ENCODE measurements around the gene TBKBP1. TPM values are rescaled to one million over a fixed set of nuclear protein-coding genes. Genes with fewer than 3 reads are reported as not detected.

Gene TBKBP1
- total RNA-seq, 1 experiment from 2014 or later, result 5.5 TPM

- no peak for DNase-seq (ENCODE audit: low spot score)
Observed at GRCh38 chr17:47712330-47713023, 18.5 kb downstream of the TBKBP1 start.

GRCh38 chr17:47713980-47714700 is 20.2 kb downstream of the TBKBP1 start:
- DNase-seq (ENCODE audit: low spot score), result no peak

- no peak for DNase-seq (ENCODE audit: low spot score)
Observed at GRCh38 chr17:47714773-47715396, 20.9 kb downstream of the TBKBP1 start.

GRCh38 chr17:47715669-47716325 is 21.8 kb downstream of the TBKBP1 start:
- DNase-seq (ENCODE audit: low spot score), result no peak

GRCh38 chr17:47716375-47716774 is 22.4 kb downstream of the TBKBP1 start:
- no peak for DNase-seq (ENCODE audit: low spot score)

DNA sequence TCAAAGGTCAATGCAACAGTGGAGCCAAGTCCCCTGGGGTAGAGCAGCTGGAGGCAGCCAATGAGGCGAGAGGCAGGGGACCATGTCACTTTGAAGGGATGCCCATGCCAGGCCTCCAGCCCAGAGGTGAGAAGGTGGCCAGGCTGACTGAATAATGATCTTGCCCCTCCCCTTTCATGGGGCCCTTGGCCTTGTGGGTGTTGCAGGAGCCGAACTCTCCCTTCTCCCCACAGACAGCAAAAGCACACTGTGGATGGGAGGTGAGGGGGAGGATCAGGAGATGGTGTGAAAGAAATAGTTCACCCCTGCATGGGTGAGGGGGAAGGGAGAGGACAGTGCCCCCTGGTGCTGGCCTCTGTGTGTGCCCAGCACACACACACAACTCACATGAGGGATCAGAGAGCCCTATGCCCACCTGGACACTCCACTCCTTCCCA is 23.3 kb downstream of the TBKBP1 start:
- DNase-seq (ENCODE audit: low spot score), result no peak

- DNase-seq (ENCODE audit: low spot score), result peak; percentile 49
Observed at GRCh38 chr17:47717979-47718621, 24.1 kb downstream of the TBKBP1 start.

DNA sequence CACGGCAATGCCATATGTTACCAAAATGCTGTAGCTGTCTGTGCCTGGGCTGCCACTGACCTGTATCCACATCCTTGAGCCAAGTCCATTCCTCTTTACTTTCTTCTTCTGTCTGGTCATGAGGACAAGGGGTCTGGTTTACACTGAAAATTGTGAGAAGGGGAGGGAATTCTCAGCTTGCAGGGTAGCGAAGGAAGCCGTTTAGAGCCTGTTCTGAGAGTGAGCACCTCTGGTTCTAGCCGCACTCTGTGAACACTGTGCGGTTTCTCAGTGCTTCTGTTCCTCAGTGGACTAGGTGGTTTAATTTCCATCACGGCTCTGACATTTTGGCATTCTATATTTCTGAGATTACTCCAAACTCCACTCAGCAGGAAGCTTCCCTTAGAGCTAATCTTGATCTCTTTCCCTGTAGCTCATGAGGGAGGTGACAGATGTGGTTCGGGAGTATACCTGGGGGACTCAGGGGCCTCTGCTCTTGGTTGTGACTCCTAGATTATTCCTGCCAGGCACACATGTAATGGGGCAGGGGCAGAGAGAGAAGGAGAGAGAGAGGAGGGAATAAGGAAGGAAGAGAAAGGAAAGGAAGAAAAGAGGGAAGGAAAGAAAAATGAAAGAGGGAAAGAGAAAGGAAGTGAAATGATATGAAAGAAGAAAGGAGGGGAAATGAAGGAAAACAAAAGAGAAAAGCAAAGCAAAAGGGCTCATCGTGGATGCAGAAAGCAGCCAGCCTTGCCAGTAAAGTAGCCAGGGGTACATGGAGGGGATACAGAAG is 24.9 kb downstream of the TBKBP1 start:
- no peak for DNase-seq (ENCODE audit: low spot score)

- peak; percentile 83 for DNase-seq (ENCODE audit: low spot score)
Observed at GRCh38 chr17:47719411-47720152, 25.6 kb downstream of the TBKBP1 start.

DNA sequence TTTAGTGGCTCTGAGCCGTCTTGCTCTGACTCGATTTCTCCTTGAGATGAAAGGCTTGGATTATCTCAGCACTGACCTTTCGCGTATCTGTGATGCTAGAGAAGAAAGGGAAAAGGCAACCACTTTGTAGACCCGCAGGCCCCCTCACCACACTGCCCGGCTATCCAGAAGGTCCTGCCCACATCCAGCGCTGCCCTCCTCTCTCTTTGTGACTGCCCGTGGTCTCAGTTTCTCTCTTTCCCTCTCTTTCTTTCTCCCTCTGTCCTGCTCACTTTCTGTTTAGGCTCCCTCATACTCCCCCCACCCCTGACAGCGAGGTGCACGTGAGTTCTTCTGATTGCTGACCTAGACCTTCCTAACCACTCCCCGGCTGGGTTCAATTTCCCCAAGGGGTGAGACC is 26.2 kb downstream of the TBKBP1 start:
- no peak for DNase-seq (ENCODE audit: low spot score)

GRCh38 chr17:47720754-47721533 is 27.0 kb downstream of the TBKBP1 start:
- DNase-seq (ENCODE audit: low spot score), result peak; percentile 60

GRCh38 chr17:47721725-47722124 is 27.8 kb downstream of the TBKBP1 start:
- DNase-seq (ENCODE audit: low spot score), result no peak

DNA sequence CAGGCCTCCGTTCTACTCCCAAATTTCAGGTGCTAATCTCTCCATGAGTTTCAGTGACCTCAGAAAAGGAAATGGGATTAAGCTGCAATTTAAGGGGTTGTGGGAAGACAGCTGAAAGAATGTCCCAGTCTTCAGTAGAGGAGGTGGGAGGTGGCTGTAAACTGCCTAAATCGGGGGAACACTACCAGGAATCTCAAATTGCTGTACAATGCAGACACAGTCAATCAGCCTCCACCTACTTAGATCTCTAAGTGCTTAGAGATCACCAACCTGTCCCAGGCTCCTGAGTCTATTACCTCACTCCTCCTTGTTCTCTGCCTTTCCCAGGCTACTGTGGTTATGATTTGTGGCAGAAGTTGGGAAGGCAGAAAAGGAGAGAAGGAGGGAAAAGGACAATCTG is 30.7 kb downstream of the TBKBP1 start:
- no peak for DNase-seq (ENCODE audit: low spot score)

GRCh38 chr17:47725446-47726111 is 31.6 kb downstream of the TBKBP1 start:
- DNase-seq (ENCODE audit: low spot score), result no peak

DNA sequence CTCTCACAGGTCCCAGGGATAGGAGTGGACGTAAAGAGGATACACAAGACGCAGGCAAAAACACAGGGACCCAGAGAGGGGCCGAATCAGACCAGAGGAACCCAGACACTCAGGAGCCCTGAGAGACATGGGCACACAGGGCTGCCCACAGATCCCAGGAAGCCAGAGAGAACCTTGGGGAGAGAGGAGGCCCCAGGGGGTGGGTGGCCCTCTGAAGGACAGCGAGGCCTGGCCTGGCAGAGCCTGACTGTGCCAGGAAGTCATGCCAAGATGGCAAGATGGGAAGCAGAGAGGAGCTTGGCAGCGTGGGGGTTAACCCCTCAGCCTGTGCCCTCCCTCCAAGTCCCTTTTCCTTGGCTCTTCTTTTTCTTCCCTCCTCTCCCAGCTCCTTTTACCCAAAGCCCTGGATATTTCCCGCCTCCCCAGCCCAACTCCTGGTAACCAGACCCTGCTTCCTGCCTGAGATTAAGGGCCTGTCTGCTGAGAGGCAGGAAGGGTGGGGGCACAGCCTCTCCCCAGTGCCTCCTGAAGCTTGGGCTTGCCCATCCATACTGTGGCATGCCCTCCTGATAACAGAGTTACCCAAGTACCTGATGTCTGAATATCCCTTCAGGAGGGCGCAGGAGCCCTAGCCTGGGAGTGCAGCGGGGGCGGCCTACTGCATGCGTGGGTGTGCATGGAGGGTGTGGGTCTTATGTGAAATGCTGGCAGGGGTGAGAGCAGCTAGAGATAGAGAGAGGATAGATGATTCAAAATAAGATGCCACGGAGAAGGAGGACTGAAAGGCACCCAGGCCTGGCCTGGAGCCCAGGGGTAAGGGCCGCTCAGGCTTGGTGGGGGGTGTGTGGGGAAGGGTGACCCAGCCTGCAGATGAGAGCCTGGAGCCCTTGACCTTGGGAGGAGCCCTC is 33.1 kb downstream of the TBKBP1 start:
- no peak for DNase-seq (ENCODE audit: low spot score)

- no peak for DNase-seq (ENCODE audit: low spot score)
Observed at GRCh38 chr17:47727704-47728036, 33.7 kb downstream of the TBKBP1 start.

- no peak for DNase-seq (ENCODE audit: low spot score)
Observed at GRCh38 chr17:47728214-47728877, 34.4 kb downstream of the TBKBP1 start.

Measured in A172 (cell line).